ENCODE data around the gene OXSR1. TPM values are rescaled to one million over a fixed set of nuclear protein-coding genes. Genes with fewer than 3 reads are reported as not detected.
A peak's percentile ranks its signal among the peaks of the same experiment; 100 is the strongest.

Gene OXSR1
- total and polyA plus RNA-seq, 2 experiments from 2014 or later, result 16.0 to 41.1 TPM

DNA sequence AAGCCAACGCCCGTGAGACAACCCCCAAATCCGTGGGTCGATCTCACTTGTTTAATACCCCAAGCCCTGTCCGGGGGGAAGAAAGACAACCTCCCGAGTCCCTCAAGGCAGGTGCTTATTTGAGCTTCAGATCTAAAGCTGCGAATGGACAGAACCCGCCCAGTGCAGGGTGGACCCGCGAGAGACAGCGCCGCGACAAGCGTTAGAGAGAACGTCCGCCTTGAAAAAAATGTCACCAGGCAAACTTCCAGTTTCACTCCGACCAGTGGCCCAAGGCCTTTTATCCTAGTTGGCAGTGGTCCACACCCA is 740 bp upstream of the OXSR1 start:
- Histone ChIP-seq H3F3A (replicated peaks; ENCODE audit: low read depth) (peaks cover 6% of the 10 kb centered on the region), H3K4me2 (peak overlapping the region; percentile 81), H3K27me3 (ENCODE audit: insufficient read depth) (no peaks in the 10 kb centered on the region), H3K9me2 (ENCODE audit: insufficient read depth) (no peaks in the 10 kb centered on the region), H4K20me1 (replicated peaks; ENCODE audit: insufficient read depth) (peaks cover 30% of the 10 kb centered on the region), H3K36me3 (ENCODE audit: insufficient read depth) (no peaks in the 10 kb centered on the region), H2AFZ (no peak overlapping the region), H3K79me2 (replicated peaks; ENCODE audit: insufficient read depth) (peaks cover 40% of the 10 kb centered on the region), H3K4me3 (peak overlapping the region; percentile 54), H3K27ac (ENCODE audit: low read depth) (no peak overlapping the region), H3K4me1 (ENCODE audit: insufficient read depth) (peaks cover 11% of the 10 kb centered on the region)
- Mint-ChIP-seq H3K27ac (peak overlapping the region; percentile 100), H3K4me3 (peak overlapping the region; percentile 96), H3K4me1 (peaks cover 18% of the 10 kb centered on the region), H3K36me3 (ENCODE audit: low read depth) (0 out of 3 replicates have a peak, but pooled peaks cover 4% of the 10 kb centered on the region), H3K9me3 (0 out of 3 replicates have a peak, but pooled peaks cover 2% of the 10 kb centered on the region), H3K27me3 (ENCODE audit: insufficient read depth, low read depth, poor library complexity) (peaks cover 16% of the 10 kb centered on the region)
- peak; percentile 20 for ATAC-seq
- DNase-seq (ENCODE audit: low spot score), result no peak
- TF ChIP-seq, protein P1, sequence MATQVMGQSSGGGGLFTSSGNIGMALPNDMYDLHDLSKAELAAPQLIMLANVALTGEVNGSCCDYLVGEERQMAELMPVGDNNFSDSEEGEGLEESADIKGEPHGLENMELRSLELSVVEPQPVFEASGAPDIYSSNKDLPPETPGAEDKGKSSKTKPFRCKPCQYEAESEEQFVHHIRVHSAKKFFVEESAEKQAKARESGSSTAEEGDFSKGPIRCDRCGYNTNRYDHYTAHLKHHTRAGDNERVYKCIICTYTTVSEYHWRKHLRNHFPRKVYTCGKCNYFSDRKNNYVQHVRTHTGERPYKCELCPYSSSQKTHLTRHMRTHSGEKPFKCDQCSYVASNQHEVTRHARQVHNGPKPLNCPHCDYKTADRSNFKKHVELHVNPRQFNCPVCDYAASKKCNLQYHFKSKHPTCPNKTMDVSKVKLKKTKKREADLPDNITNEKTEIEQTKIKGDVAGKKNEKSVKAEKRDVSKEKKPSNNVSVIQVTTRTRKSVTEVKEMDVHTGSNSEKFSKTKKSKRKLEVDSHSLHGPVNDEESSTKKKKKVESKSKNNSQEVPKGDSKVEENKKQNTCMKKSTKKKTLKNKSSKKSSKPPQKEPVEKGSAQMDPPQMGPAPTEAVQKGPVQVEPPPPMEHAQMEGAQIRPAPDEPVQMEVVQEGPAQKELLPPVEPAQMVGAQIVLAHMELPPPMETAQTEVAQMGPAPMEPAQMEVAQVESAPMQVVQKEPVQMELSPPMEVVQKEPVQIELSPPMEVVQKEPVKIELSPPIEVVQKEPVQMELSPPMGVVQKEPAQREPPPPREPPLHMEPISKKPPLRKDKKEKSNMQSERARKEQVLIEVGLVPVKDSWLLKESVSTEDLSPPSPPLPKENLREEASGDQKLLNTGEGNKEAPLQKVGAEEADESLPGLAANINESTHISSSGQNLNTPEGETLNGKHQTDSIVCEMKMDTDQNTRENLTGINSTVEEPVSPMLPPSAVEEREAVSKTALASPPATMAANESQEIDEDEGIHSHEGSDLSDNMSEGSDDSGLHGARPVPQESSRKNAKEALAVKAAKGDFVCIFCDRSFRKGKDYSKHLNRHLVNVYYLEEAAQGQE (IDR thresholded peaks at IDR 0.05; ENCODE audit: unreplicated experiment), result no peak
- no peak for TF ChIP-seq ZNF331 (CRISPR knock-in tag; IDR thresholded peaks at IDR 0.05; ENCODE audit: low read depth)
- TF ChIP-seq, protein P2, sequence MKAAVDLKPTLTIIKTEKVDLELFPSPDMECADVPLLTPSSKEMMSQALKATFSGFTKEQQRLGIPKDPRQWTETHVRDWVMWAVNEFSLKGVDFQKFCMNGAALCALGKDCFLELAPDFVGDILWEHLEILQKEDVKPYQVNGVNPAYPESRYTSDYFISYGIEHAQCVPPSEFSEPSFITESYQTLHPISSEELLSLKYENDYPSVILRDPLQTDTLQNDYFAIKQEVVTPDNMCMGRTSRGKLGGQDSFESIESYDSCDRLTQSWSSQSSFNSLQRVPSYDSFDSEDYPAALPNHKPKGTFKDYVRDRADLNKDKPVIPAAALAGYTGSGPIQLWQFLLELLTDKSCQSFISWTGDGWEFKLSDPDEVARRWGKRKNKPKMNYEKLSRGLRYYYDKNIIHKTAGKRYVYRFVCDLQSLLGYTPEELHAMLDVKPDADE (IDR thresholded peaks at IDR 0.05), result no peak
- TF ChIP-seq EZH2phosphoT487 (IDR thresholded peaks at IDR 0.05; ENCODE audit: unreplicated experiment), result no peak
- TF ChIP-seq, protein P3, sequence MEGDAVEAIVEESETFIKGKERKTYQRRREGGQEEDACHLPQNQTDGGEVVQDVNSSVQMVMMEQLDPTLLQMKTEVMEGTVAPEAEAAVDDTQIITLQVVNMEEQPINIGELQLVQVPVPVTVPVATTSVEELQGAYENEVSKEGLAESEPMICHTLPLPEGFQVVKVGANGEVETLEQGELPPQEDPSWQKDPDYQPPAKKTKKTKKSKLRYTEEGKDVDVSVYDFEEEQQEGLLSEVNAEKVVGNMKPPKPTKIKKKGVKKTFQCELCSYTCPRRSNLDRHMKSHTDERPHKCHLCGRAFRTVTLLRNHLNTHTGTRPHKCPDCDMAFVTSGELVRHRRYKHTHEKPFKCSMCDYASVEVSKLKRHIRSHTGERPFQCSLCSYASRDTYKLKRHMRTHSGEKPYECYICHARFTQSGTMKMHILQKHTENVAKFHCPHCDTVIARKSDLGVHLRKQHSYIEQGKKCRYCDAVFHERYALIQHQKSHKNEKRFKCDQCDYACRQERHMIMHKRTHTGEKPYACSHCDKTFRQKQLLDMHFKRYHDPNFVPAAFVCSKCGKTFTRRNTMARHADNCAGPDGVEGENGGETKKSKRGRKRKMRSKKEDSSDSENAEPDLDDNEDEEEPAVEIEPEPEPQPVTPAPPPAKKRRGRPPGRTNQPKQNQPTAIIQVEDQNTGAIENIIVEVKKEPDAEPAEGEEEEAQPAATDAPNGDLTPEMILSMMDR (conservative IDR thresholded peaks at IDR 0.05; ENCODE audit: low read depth in 2 of 2), result no peak
- no peak for TF ChIP-seq ZNF114 (CRISPR knock-in tag; IDR thresholded peaks at IDR 0.05)
- TF ChIP-seq CREB1 (CRISPR knock-in tag; IDR thresholded peaks at IDR 0.05; ENCODE audit: low read depth), result no peak
- no peak for TF ChIP-seq POLR2AphosphoS5 (IDR thresholded peaks at IDR 0.05; ENCODE audit: low read depth)
- TF ChIP-seq, protein P4, sequence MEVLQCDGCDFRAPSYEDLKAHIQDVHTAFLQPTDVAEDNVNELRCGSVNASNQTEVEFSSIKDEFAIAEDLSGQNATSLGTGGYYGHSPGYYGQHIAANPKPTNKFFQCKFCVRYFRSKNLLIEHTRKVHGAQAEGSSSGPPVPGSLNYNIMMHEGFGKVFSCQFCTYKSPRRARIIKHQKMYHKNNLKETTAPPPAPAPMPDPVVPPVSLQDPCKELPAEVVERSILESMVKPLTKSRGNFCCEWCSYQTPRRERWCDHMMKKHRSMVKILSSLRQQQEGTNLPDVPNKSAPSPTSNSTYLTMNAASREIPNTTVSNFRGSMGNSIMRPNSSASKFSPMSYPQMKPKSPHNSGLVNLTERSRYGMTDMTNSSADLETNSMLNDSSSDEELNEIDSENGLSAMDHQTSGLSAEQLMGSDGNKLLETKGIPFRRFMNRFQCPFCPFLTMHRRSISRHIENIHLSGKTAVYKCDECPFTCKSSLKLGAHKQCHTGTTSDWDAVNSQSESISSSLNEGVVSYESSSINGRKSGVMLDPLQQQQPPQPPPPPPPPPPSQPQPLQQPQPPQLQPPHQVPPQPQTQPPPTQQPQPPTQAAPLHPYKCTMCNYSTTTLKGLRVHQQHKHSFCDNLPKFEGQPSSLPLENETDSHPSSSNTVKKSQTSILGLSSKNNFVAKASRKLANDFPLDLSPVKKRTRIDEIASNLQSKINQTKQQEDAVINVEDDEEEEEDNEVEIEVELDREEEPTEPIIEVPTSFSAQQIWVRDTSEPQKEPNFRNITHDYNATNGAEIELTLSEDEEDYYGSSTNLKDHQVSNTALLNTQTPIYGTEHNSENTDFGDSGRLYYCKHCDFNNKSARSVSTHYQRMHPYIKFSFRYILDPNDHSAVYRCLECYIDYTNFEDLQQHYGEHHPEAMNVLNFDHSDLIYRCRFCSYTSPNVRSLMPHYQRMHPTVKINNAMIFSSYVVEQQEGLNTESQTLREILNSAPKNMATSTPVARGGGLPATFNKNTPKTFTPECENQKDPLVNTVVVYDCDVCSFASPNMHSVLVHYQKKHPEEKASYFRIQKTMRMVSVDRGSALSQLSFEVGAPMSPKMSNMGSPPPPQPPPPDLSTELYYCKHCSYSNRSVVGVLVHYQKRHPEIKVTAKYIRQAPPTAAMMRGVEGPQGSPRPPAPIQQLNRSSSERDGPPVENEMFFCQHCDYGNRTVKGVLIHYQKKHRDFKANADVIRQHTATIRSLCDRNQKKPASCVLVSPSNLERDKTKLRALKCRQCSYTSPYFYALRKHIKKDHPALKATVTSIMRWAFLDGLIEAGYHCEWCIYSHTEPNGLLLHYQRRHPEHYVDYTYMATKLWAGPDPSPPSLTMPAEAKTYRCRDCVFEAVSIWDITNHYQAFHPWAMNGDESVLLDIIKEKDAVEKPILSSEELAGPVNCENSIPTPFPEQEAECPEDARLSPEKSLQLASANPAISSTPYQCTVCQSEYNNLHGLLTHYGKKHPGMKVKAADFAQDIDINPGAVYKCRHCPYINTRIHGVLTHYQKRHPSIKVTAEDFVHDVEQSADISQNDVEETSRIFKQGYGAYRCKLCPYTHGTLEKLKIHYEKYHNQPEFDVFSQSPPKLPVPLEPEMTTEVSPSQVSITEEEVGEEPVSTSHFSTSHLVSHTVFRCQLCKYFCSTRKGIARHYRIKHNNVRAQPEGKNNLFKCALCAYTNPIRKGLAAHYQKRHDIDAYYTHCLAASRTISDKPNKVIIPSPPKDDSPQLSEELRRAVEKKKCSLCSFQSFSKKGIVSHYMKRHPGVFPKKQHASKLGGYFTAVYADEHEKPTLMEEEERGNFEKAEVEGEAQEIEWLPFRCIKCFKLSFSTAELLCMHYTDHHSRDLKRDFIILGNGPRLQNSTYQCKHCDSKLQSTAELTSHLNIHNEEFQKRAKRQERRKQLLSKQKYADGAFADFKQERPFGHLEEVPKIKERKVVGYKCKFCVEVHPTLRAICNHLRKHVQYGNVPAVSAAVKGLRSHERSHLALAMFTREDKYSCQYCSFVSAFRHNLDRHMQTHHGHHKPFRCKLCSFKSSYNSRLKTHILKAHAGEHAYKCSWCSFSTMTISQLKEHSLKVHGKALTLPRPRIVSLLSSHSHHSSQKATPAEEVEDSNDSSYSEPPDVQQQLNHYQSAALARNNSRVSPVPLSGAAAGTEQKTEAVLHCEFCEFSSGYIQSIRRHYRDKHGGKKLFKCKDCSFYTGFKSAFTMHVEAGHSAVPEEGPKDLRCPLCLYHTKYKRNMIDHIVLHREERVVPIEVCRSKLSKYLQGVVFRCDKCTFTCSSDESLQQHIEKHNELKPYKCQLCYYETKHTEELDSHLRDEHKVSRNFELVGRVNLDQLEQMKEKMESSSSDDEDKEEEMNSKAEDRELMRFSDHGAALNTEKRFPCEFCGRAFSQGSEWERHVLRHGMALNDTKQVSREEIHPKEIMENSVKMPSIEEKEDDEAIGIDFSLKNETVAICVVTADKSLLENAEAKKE (CRISPR knock-in tag; IDR thresholded peaks at IDR 0.05), result no peak
- no peak for TF ChIP-seq JUNB (IDR thresholded peaks at IDR 0.05; ENCODE audit: unreplicated experiment)
